Mucosa of descending colon (tissue), 3 donors: ENCODE results near the gene RTN4R. TPM values are rescaled to one million over a fixed set of nuclear protein-coding genes. Genes with fewer than 3 reads are reported as not detected.
"Not testable (repeated sequence)": the region's sequence is repeated elsewhere in the genome, so short reads cannot be mapped to it uniquely, and the experiment has no call there.

ENCODE experiments used
- ATAC-seq: fragments of 200-7000 bp; cut with Tn5 transposase; one replicate; pipeline ENCODE4 v1.9.1; 2020; ENCODE audit warnings: mild to moderate bottlenecking, moderate library complexity
- DNase-seq, 3 donors: peaks; one replicate each; pipeline ENCODE4 v3.0.0-alpha.2; 2020
- H3K36me3 ChIP-seq: fragments of 200-600 bp; one replicate; pipeline ENCODE4 v1.8.0; 2021; ENCODE audit warnings: low read depth, mild to moderate bottlenecking
- H3K4me1 ChIP-seq: fragments of 200-600 bp; one replicate; pipeline ENCODE4 v1.8.0; 2021; ENCODE audit warnings: low read depth, mild to moderate bottlenecking
- H3K4me3 ChIP-seq: fragments of 200-600 bp; one replicate; pipeline ENCODE4 v1.8.0; 2021; ENCODE audit warnings: mild to moderate bottlenecking
- H3K9me3 ChIP-seq: fragments of 200-600 bp; one replicate; pipeline ENCODE4 v1.8.0; 2021; ENCODE audit warnings: mild to moderate bottlenecking
- intact Hi-C, 2 donors: fragments of 100-400 bp; cut with DNase I in 1 of 2; cut with micrococcal nuclease in 1 of 2; formaldehyde crosslinking; loops; one replicate each; pipeline versions ENCODE4 v1.11.0 to v1.11.1; 2022; cut with DNase I, micrococcal nuclease
- total RNA-seq, 3 donors: library from RNA; stranded (reverse); fragmentation: NEBNext Ultra II Directional in 2 of 3; extraction: Animal tissue kit (Norgen Biotek cat#: 25700) in 2 of 3; gene quantifications; one replicate each; pipeline versions ENCODE4 v1.2.1 to v1.2.4, GENCODE V29; 2021 to 2023
- TF ChIP-seq, protein P1 (sequence below): fragments of 200-600 bp; IDR thresholded peaks from one replicate; pipeline ENCODE4 v1.8.0; 2022; ENCODE audit warnings: antibody characterized with exemption, mild to moderate bottlenecking
- donor health status: DM: no; HTN: no; CAD: no; lungs with moderate emphysema.
- donor health status: DM: no; HTN: no; CAD: no.
- donor health status: DM: no; HTN: yes; CAD: no.

RTN4R gene
- total RNA-seq, 3 donors from 2014 or later: 1.6 to 3.5 (median 2.5) TPM

DNA sequence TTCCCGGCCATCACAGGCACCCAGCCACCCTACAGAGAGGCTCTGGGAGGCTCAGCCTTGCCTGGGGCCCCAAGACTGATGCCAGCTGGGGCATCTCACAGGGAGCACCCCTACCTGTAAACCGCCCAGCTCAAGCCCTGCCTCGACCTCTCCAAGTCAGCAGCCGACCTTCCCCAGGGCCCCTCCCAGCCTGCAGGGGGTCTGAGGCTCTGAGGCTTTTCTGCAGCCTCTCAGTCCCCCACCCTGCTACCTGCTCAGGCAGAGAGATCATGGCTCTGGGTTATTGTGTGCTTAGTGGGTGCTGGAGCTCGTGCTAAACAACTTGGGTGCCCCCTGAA, 23.1 kb upstream of the RTN4R start:
- Histone ChIP-seq H3K4me3 (no peak overlapping the region), H3K36me3 (no peaks in the 10 kb centered on the region), H3K4me1 (no peaks in the 10 kb centered on the region), H3K9me3 (no peaks in the 10 kb centered on the region)
- no peak for DNase-seq
- TF ChIP-seq, protein P1, sequence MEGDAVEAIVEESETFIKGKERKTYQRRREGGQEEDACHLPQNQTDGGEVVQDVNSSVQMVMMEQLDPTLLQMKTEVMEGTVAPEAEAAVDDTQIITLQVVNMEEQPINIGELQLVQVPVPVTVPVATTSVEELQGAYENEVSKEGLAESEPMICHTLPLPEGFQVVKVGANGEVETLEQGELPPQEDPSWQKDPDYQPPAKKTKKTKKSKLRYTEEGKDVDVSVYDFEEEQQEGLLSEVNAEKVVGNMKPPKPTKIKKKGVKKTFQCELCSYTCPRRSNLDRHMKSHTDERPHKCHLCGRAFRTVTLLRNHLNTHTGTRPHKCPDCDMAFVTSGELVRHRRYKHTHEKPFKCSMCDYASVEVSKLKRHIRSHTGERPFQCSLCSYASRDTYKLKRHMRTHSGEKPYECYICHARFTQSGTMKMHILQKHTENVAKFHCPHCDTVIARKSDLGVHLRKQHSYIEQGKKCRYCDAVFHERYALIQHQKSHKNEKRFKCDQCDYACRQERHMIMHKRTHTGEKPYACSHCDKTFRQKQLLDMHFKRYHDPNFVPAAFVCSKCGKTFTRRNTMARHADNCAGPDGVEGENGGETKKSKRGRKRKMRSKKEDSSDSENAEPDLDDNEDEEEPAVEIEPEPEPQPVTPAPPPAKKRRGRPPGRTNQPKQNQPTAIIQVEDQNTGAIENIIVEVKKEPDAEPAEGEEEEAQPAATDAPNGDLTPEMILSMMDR: no peak
- intact Hi-C loops: no loop called here
- no peak for ATAC-seq

DNA sequence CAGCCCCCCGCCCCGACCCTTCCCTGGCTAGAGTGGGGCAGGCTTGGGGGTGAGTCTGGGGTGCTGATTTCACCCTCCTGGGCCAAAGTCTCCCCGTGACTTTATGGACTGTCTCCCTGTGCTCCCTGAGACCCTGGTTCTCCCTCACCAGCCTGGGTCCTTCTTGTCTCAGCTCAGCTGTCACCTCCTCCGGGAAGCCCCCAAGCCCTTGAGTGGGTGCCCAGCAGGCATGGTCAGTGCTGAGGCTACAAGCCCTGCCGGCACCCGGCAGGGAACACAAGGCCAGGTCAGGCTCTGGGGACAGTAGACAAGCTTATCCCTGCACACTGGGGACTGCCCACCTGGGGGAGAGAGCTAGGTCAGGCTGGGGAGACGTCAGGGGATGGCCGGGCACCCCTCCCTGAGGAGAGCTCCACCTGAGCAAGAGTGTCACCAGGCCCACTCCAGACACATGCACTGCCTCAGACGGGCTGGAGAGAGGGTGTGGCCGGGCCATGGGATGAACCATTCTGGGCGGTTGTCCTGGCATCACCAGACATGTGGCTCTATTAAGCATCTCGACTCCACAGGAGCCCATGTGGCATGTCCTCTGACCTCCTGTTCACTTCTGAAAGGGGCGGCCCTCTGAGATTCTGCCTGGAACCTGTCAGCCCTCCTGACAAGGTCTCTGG, 22.6 kb upstream of the RTN4R start:
- no peaks in the 10 kb centered on the region for H3K36me3 ChIP-seq
- DNase-seq: no peak
- no peak overlapping the region for H3K4me3 ChIP-seq
- intact Hi-C loops: no loop called here
- no peak for ATAC-seq
- TF ChIP-seq, protein P1: no peak
- H3K4me1 ChIP-seq: no peaks in the 10 kb centered on the region
- no peaks in the 10 kb centered on the region for H3K9me3 ChIP-seq

DNA sequence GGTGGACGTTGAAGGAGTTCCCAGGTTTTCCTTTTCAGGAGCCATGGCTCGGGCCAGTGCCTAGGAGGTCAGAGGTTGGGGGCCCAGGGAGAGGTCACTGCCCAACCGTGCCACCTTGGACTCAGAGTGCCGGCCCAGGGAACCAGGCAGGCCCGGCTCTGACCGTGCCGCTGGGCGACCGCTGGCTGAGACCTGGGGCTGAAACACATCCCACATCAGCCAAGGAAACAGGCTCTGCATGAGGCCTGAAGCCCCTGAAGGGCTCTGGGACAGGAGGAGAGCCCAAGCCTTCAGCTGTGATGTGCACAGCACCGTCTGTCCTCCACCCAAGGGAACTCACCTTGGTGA, 21.9 kb upstream of the RTN4R start:
- DNase-seq (no peak), ATAC-seq (no peak)
- TF ChIP-seq, protein P1: no peak
- Histone ChIP-seq H3K4me3 (no peak overlapping the region), H3K4me1 (no peaks in the 10 kb centered on the region), H3K36me3 (no peaks in the 10 kb centered on the region), H3K9me3 (no peaks in the 10 kb centered on the region)
- intact Hi-C loops: no loop called here

DNA sequence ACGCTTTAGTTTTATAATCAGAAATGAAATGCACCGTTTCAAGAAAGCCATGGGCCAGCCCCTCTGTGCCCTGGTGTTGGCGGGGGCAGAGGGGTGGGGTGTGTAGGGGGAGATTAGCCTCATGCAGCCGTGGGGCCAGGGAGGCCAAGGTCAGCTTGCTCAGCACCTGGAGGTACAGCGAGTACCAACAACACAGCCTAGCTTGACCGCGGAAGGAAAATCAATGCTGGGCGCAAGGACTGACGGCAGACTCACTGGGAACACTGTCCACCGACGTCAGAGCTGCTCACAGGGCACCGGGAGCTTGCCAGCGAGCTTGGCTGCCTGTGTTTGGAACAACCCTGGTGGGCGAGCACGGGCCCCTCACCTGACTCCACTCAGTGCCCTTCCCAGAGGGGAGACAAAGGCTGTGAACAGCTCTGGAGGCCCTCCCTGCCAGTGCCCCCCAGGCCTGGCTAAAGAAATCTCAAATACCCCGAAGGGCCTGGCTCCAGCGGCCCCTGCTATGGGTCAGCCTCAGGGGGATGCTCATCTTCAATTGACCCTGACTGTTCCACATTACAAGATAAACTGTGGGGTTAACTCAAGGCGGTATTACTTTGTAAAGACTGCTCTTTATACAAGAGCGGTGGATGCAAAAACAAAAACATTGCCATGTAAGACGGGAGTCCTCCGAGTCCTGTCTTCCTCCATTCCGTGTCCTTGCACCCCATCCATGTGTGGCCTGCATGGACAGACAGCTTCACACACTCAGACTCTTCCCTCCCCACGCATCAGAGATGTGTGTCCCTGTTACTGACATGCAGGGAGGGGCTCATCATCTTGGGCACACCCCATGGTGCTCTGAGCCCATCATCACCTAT, 21.3 kb upstream of the RTN4R start:
- H3K4me1 ChIP-seq, H3K36me3 ChIP-seq, ATAC-seq, H3K9me3 ChIP-seq, H3K4me3 ChIP-seq, DNase-seq: not testable (repeated sequence)
- intact Hi-C loops: loop anchor here in 1 of 2 donors (5.0 kb wide), 1 partner anchor 132 kb away; no protein-coding TSS in a partner anchor

DNA sequence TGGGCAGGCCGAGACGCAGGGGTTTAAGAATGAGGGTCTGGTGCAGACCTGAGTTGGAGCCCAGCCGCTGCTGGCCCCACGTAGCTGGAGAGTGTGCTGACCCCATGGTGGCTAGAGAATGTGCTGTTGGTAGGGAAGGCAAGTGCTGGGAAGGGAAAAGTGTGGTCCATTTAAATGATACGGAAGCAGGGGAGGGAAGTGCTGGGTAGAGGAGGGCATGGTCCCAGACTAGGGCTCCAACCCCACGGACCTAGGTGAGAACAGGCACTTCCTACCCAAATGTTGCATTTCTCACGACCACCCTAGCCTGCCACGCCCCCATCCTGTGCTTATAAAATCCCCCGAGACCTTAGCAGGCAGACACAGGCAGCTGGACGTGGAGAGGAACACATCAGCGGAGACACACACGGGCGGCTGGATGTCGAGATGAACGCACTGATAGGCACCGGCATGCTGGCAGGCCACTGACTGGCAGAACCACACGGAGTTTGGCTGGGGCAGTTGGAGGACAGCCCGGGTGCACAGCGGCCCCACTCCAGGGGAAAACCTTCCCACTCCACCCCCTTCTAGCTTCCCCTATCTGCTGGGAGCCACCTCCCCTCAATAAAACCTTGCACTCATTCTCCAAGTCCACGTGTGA, 18.8 kb upstream of the RTN4R start:
- not testable (repeated sequence) for H3K9me3 ChIP-seq, DNase-seq, ATAC-seq, H3K36me3 ChIP-seq, H3K4me3 ChIP-seq, H3K4me1 ChIP-seq
- intact Hi-C loops: loop anchor here in 1 of 2 donors (5.0 kb wide), 1 partner anchor 130 kb away; no protein-coding TSS in a partner anchor

DNA sequence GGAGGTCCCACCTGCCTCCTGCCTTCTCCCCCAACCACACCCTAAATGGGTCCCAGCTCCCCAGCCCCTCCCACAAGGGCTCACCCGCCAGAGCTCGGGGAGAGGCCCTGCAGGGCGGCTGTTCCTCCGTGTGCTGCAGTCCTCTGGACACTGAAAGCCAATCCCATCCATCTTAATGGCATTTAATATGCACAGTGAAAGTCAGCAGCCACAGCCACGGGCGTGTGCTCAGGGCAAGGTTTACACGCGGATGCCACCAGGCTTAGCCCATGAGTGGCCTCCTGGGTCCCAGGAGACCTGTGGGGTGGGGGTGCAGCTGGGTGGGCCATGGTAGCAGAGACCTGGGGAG, 18.2 kb upstream of the RTN4R start:
- not testable (repeated sequence) for ATAC-seq, H3K9me3 ChIP-seq, H3K4me1 ChIP-seq, H3K4me3 ChIP-seq, DNase-seq, H3K36me3 ChIP-seq
- intact Hi-C loops: loop anchor here in 1 of 2 donors (5.0 kb wide), 1 partner anchor 129 kb away; no protein-coding TSS in a partner anchor
